K562 (cell line): ENCODE data around the gene TM4SF18. TPM values are rescaled to one million over a fixed set of nuclear protein-coding genes. Genes with fewer than 3 reads are reported as not detected.

Experiments
- ATAC-seq: fragments of 200-7000 bp; cut with Tn5 transposase; 3 replicates; pipeline ENCODE4 v1.9.1; 2020; ENCODE audit warnings: moderate library complexity
- BruUV-seq: library from RNA; stranded (reverse); fragments of 400-500 nt; replicated peaks from 2 replicates; lab custom pipeline; 2021; lab: Mats Ljungman, UMichigan
- CTCF ChIA-PET: fragments of 300-600 bp; formaldehyde crosslinking; extraction: SDS; loops from one replicate; lab custom pipeline; 2021; ENCODE audit warnings: low intra/inter-chr PET ratio; lab: Yijun Ruan, JAX
- POLR2A ChIA-PET: fragments of 300-600, 350-650 bp; sonication (Branson Sonifier 250); formaldehyde crosslinking; extraction: SDS; loops from one replicate; lab custom pipeline; 2021; ENCODE audit warnings: antibody characterized with exemption, inconsistent platforms; lab: Yijun Ruan, JAX
- DNase-seq, 4 experiments: peaks; one replicate each; pipeline versions ENCODE4 v3.0.0 to v3.0.0-alpha.2; 2011 to 2018; ENCODE audit warnings: low spot score in 3 of 4, mixed read lengths in 3 of 4; ENCODE audit errors: extremely low read depth in 1 of 4
- FAIRE-seq: peaks from 2 replicates; lab custom pipeline; 2011; peaks lifted over from hg19 to GRCh38; lab: Jason Lieb, UNC
- H2AFZ ChIP-seq: 2 replicates; pipeline ENCODE4 v1.6.0; 2011; ENCODE audit warnings: low read depth, low read length, control low read depth, inconsistent platforms
- H3K27ac ChIP-seq: fragments of 200-600 bp; 3 replicates; pipeline ENCODE4 v1.8.0; 2011; ENCODE audit warnings: low read depth, mild to moderate bottlenecking, control low read depth, inconsistent platforms, low read length, moderate library complexity, mixed read lengths; ENCODE audit errors: extremely low read depth
- H3K27me3 ChIP-seq, 2 experiments: fragments of 300-600 bp in 1 of 2; 2 replicates in 1 of 2; 3 replicates in 1 of 2; pipeline versions ENCODE4 v1.6.0 to v1.8.0; 2011; ENCODE audit warnings: inconsistent platforms in 2 of 2, low read length in 2 of 2, mild to moderate bottlenecking in 1 of 2, mixed read lengths in 1 of 2, moderate library complexity in 1 of 2; ENCODE audit not compliant: control insufficient read depth in 2 of 2, insufficient read depth in 2 of 2
- H3K36me3 ChIP-seq: fragments of 300-600 bp; 3 replicates; pipeline ENCODE4 v1.8.0; 2011; ENCODE audit warnings: mild to moderate bottlenecking, low read length, inconsistent platforms; ENCODE audit not compliant: control insufficient read depth, insufficient read depth
- H3K4me1 ChIP-seq, 2 experiments: fragments of 200-600 bp in 1 of 2; replicated peaks in 1 of 2; 2 replicates in 1 of 2; 3 replicates in 1 of 2; pipeline versions ENCODE4 v1.5.1 to v1.8.0; 2011; ENCODE audit warnings: inconsistent platforms in 2 of 2, low read length in 2 of 2, mild to moderate bottlenecking in 1 of 2, mixed read lengths in 1 of 2, moderate library complexity in 1 of 2; ENCODE audit not compliant: control insufficient read depth in 2 of 2, insufficient read depth in 2 of 2
- H3K4me2 ChIP-seq: 2 replicates; pipeline ENCODE4 v1.6.1; 2011; ENCODE audit warnings: low read length, control low read depth, inconsistent platforms, mixed read lengths; ENCODE audit not compliant: insufficient read depth
- H3K4me3 ChIP-seq: fragments of 200-600 bp; sonication (generic), shearing (Covaris generic); 2 replicates; pipeline ENCODE4 v1.5.1; 2016; ENCODE audit warnings: control low read depth, inconsistent platforms
- H3K79me2 ChIP-seq: fragments of 200-600 bp; 3 replicates; pipeline ENCODE4 v1.8.0; 2011; ENCODE audit warnings: low read length, inconsistent platforms; ENCODE audit not compliant: control insufficient read depth, insufficient read depth
- H3K9ac ChIP-seq, 2 experiments: 2 replicates each; pipeline versions ENCODE4 v1.6.0 to v1.6.1; 2011; ENCODE audit warnings: low read depth in 2 of 2, low read length in 2 of 2, control low read depth in 1 of 2, inconsistent platforms in 1 of 2, mild to moderate bottlenecking in 1 of 2, mixed read lengths in 1 of 2; ENCODE audit not compliant: insufficient read depth in 1 of 2
- H3K9me1 ChIP-seq: one replicate; pipeline ENCODE4 v1.6.0; 2011; ENCODE audit warnings: inconsistent platforms, mild to moderate bottlenecking, low read length, moderate library complexity; ENCODE audit not compliant: control insufficient read depth, insufficient read depth
- H3K9me3 ChIP-seq: replicated peaks from 2 replicates; pipeline ENCODE4 v1.5.1; 2011; ENCODE audit warnings: low read depth, low read length, inconsistent platforms; ENCODE audit not compliant: control insufficient read depth, insufficient read depth
- H4K20me1 ChIP-seq: replicated peaks from 2 replicates; pipeline ENCODE4 v1.6.1; 2011; ENCODE audit warnings: low read length, inconsistent platforms, mixed read lengths; ENCODE audit not compliant: control insufficient read depth, insufficient read depth
- ARHGAP35 ChIP-seq: fragments of 450-650 bp; IDR thresholded peaks from 2 replicates; pipeline ENCODE4 v1.6.1; 2018; ENCODE audit not compliant: partially characterized antibody
- HNRNPLL ChIP-seq: fragments of 200-400 bp; formaldehyde crosslinking; IDR thresholded peaks from 2 replicates; pipeline ENCODE4 v1.6.1; 2017; ENCODE audit warnings: low read length, low read depth, mild to moderate bottlenecking; ENCODE audit not compliant: poor library complexity, severe bottlenecking
- JUNB ChIP-seq: fragments of 450-650 bp; formaldehyde crosslinking; conservative IDR thresholded peaks from 2 replicates; pipeline ENCODE4 v1.4.0; 2020; ENCODE audit warnings: mild to moderate bottlenecking
- MAFK ChIP-seq: IDR thresholded peaks from 2 replicates; pipeline ENCODE4 v1.6.1; 2011; ENCODE audit warnings: low read length, improper control_type of control experiment
- RBBP5 ChIP-seq: fragments of 200-600 bp; sonication (generic); IDR thresholded peaks from 2 replicates; pipeline ENCODE4 v1.6.1; 2012; ENCODE audit warnings: borderline replicate concordance, mild to moderate bottlenecking, low read length, control low read depth, inconsistent platforms; ENCODE audit not compliant: insufficient read depth, poor library complexity, severe bottlenecking
- SMARCA5 ChIP-seq: fragments of 450-650 bp; IDR thresholded peaks from 2 replicates; pipeline ENCODE4 v1.6.1; 2016
- TAL1 ChIP-seq: fragments of 450-650 bp; IDR thresholded peaks from 2 replicates; pipeline ENCODE4 v1.6.1; 2016; ENCODE audit warnings: mild to moderate bottlenecking
- WGBS: fragments of 100-300 bp; shearing (Covaris generic); methylation state at CpG from one replicate; pipeline ENCODE4 v1.1.6; 2016; ENCODE audit warnings: low coverage, mixed read lengths; ENCODE audit not compliant: insufficient coverage; ENCODE audit errors: missing lambda C conversion rate; 5-methylcytosine and 5-hydroxymethylcytosine counted together
- in situ Hi-C: fragments of 300-500 bp; cut with MboI; formaldehyde crosslinking; loops from 4 replicates; pipeline ENCODE4 v1.15.0; 2018; ENCODE audit warnings: inconsistent platforms, mixed read lengths
- intact Hi-C: fragments of 100-400 bp; cut with micrococcal nuclease; formaldehyde crosslinking; loops from 2 replicates; pipeline ENCODE4 v1.14.2; 2022
- polyA plus RNA-seq, 8 experiments: library from polyadenylated mRNA; depleted of rRNA in 4 of 8; stranded (reverse) in 5 of 8; unstranded in 3 of 8; fragments of >200 nt; fragmentation: Nextera tagmentation in 2 of 8; fragmentation: Illumina TruSeq in 1 of 8; extraction: Ambion mirVana in 2 of 8; extraction: Trizol in 1 of 8; gene quantifications; 2 replicates each; pipeline versions ENCODE4 v1.2.1 to v1.2.3, GENCODE V29; 2011 to 2014; ENCODE audit warnings: inconsistent platforms in 1 of 8, missing spikeins in 1 of 8
- total RNA-seq, 7 experiments: library from RNA; depleted of rRNA in 6 of 7; stranded (reverse); fragments of >200 nt in 6 of 7; fragmentation: Illumina TruSeq in 2 of 7; extraction: Trizol in 2 of 7; gene quantifications; 2 replicates each; pipeline versions ENCODE4 v1.2.1 to v1.2.3, GENCODE V29; 2011 to 2021; ENCODE audit warnings: low replicate concordance in 1 of 7
- TF ChIP-seq, protein P1 (sequence below): sonication (generic); formaldehyde crosslinking; IDR thresholded peaks from 2 replicates; pipeline ENCODE4 v1.9.0; 2022; ENCODE audit warnings: mild to moderate bottlenecking, missing genetic modification reagents
- TF ChIP-seq, protein P2 (sequence below): sonication (generic); formaldehyde crosslinking; IDR thresholded peaks from 2 replicates; pipeline ENCODE4 v1.5.0; 2020; ENCODE audit warnings: missing genetic modification reagents
- TF ChIP-seq, protein P3 (sequence below), 3 experiments: fragments of 200-800 bp in 1 of 3; sonication (Bioruptor generic) in 1 of 3; sonication (generic) in 1 of 3; formaldehyde crosslinking in 1 of 3; IDR thresholded peaks; 2 replicates each; pipeline versions ENCODE4 v1.6.1 to v1.8.0; 2016 to 2022; ENCODE audit warnings: mild to moderate bottlenecking in 2 of 3, missing compliant biosample characterization in 2 of 3, missing genetic modification characterization in 2 of 3, missing genetic modification reagents in 1 of 3
- TF ChIP-seq, protein P4 (sequence below): IDR thresholded peaks from 3 replicates; pipeline ENCODE4 v1.6.1; 2011; ENCODE audit warnings: borderline replicate concordance, mild to moderate bottlenecking, moderate library complexity; ENCODE audit not compliant: insufficient read length; ENCODE audit errors: extremely low read depth
- TF ChIP-seq, protein P5 (sequence below): fragments of 200-800 bp; sonication (Bioruptor generic); IDR thresholded peaks from 2 replicates; pipeline ENCODE4 v1.6.1; 2017; ENCODE audit warnings: missing genetic modification characterization, missing compliant biosample characterization
- TF ChIP-seq, protein P6 (sequence below): fragments of 450-650 bp; conservative IDR thresholded peaks from 2 replicates; pipeline ENCODE4 v1.6.1; 2016; ENCODE audit warnings: missing genetic modification characterization, low read depth, mild to moderate bottlenecking, missing compliant biosample characterization, moderate library complexity

TM4SF18 gene
- total and polyA plus RNA-seq, 9 of the 15 experiments (the other 6 are each of a cell fraction or from before 2014, with no cell fraction given) = not detected

DNA sequence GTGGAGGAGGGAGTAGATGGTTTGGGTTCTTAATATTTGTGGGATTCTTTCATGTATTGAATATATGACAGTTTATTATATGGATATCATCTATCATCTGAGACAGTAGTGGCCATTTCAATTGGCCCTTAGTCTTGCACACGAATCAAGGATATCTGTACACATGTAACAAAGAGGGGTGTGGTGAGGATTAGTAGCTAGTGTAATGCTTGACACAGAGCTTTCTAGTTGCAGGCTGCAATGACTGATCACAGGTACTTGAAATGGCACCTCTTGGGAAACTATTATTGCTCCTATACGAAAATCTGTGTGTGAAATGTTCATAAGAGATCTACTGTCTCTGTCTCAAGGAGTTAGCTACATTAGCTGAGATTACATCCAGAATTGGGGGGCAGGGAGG is 31.2 kb upstream of the TM4SF18 start (continued):
- TF ChIP-seq HNRNPLL = no peak
- no peak for TF ChIP-seq TAL1

DNA sequence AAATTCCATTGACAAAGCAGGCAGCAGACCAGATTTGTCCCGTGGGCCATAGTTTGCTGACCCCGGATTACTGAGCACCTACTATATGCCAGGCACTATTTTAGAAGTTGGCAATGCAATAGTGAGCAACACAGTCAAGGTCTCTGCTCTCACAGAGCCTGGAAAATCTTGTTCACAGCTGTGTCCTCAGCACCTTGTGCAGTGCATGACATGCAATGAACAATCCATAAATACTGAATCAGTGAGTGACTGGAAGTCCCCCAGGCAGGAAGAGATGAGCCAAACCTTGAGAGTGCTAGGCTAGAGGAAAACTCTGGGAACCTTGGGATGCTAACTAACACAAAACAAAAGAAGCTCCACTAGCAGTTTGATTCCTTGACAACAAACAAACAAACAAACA is 29.6 kb upstream of the TM4SF18 start:
- H3K4me3 ChIP-seq = no peak overlapping the region
- CTCF ChIA-PET = no interaction called here
- H3K79me2 ChIP-seq = no peaks in the 10 kb centered on the region
- H2AFZ ChIP-seq = no peak overlapping the region
- no peaks in the 10 kb centered on the region for H3K36me3 ChIP-seq
- H3K4me1 ChIP-seq = no peaks in the 10 kb centered on the region
- no peaks in the 10 kb centered on the region; the same call in 1 of the 2 replicates for H4K20me1 ChIP-seq
- intact Hi-C loops = no loop called here
- in situ Hi-C loops = no loop called here
- no peak overlapping the region for H3K9ac ChIP-seq
- DNase-seq (no peak), FAIRE-seq (no peak), ATAC-seq (no peak)
- POLR2A ChIA-PET = no interaction called here
- no peak overlapping the region for H3K4me2 ChIP-seq
- H3K9me1 ChIP-seq = no peaks in the 10 kb centered on the region
- 0% methylated on average over 2 of the region's 2 CpGs for WGBS
- H3K27me3 ChIP-seq = no peaks in the 10 kb centered on the region
- H3K27ac ChIP-seq = no peak overlapping the region
- BruUV-seq = no TSS peak
- no peaks in the 10 kb centered on the region for H3K9me3 ChIP-seq
- TF ChIP-seq RBBP5 (no peak), ARHGAP35 (no peak), JUNB (CRISPR knock-in tag) (no peak), MAFK (no peak), SMARCA5 (no peak)
- TF ChIP-seq, protein P1, sequence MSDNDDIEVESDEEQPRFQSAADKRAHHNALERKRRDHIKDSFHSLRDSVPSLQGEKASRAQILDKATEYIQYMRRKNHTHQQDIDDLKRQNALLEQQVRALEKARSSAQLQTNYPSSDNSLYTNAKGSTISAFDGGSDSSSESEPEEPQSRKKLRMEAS (CRISPR knock-in tag) = no peak
- TF ChIP-seq, protein P2, sequence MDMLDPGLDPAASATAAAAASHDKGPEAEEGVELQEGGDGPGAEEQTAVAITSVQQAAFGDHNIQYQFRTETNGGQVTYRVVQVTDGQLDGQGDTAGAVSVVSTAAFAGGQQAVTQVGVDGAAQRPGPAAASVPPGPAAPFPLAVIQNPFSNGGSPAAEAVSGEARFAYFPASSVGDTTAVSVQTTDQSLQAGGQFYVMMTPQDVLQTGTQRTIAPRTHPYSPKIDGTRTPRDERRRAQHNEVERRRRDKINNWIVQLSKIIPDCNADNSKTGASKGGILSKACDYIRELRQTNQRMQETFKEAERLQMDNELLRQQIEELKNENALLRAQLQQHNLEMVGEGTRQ (CRISPR knock-in tag) = no peak
- TF ChIP-seq, protein P3, sequence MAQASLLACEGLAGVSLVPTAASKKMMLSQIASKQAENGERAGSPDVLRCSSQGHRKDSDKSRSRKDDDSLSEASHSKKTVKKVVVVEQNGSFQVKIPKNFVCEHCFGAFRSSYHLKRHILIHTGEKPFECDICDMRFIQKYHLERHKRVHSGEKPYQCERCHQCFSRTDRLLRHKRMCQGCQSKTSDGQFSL (CRISPR knock-in tag; IDR thresholded peaks at IDR 0.05) = no peak
- TF ChIP-seq, protein P3 (tag; IDR thresholded peaks at IDR 0.05) = no peak
- TF ChIP-seq, protein P4, sequence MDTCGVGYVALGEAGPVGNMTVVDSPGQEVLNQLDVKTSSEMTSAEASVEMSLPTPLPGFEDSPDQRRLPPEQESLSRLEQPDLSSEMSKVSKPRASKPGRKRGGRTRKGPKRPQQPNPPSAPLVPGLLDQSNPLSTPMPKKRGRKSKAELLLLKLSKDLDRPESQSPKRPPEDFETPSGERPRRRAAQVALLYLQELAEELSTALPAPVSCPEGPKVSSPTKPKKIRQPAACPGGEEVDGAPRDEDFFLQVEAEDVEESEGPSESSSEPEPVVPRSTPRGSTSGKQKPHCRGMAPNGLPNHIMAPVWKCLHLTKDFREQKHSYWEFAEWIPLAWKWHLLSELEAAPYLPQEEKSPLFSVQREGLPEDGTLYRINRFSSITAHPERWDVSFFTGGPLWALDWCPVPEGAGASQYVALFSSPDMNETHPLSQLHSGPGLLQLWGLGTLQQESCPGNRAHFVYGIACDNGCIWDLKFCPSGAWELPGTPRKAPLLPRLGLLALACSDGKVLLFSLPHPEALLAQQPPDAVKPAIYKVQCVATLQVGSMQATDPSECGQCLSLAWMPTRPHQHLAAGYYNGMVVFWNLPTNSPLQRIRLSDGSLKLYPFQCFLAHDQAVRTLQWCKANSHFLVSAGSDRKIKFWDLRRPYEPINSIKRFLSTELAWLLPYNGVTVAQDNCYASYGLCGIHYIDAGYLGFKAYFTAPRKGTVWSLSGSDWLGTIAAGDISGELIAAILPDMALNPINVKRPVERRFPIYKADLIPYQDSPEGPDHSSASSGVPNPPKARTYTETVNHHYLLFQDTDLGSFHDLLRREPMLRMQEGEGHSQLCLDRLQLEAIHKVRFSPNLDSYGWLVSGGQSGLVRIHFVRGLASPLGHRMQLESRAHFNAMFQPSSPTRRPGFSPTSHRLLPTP = no peak
- TF ChIP-seq, protein P5, sequence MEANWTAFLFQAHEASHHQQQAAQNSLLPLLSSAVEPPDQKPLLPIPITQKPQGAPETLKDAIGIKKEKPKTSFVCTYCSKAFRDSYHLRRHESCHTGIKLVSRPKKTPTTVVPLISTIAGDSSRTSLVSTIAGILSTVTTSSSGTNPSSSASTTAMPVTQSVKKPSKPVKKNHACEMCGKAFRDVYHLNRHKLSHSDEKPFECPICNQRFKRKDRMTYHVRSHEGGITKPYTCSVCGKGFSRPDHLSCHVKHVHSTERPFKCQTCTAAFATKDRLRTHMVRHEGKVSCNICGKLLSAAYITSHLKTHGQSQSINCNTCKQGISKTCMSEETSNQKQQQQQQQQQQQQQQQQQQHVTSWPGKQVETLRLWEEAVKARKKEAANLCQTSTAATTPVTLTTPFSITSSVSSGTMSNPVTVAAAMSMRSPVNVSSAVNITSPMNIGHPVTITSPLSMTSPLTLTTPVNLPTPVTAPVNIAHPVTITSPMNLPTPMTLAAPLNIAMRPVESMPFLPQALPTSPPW (CRISPR knock-in tag) = no peak
- TF ChIP-seq, protein P6, sequence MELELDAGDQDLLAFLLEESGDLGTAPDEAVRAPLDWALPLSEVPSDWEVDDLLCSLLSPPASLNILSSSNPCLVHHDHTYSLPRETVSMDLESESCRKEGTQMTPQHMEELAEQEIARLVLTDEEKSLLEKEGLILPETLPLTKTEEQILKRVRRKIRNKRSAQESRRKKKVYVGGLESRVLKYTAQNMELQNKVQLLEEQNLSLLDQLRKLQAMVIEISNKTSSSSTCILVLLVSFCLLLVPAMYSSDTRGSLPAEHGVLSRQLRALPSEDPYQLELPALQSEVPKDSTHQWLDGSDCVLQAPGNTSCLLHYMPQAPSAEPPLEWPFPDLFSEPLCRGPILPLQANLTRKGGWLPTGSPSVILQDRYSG (tag) = no peak
